Measurements from ENCODE around the gene AUTS2. TPM values are rescaled to one million over a fixed set of nuclear protein-coding genes. Genes with fewer than 3 reads are reported as not detected.
"Not testable (repeated sequence)": the region's sequence is repeated elsewhere in the genome, so short reads cannot be mapped to it uniquely, and the experiment has no call there.

Gene AUTS2
- total RNA-seq, 1 experiment from 2014 or later: 2.3 TPM

DNA sequence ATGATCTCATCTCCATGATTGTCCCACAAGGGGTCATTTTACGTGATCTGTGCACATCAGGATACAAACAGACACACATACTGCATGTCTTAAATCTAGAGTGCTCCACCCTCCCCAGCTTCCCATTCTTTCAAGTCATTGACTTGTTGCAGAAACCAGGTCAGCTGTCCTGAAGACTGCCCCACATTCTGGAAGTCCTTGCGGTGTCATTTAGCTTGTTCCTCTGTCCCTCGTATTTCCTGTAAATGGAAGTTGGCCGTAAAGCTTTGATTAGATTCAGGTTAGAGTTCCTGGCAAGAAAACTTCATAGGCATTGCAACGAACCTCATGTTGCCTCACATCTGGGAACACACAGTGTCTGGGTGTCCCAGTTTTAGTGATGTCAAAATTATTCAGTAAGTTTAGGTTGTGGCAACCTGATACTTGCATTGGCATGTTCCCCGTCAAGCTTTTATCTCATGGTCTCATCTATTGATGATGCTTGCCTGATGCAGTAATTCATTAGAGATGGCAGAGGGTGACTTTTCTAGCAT, 1116.3 kb downstream of the AUTS2 start:
- DNase-seq (ENCODE audit: low read depth): no peak
- in situ Hi-C loops (cut with HindIII; ENCODE audit: low pct_unique_long_range_greater_than_20kb, low sequenced_read_pairs): no loop called here

DNA sequence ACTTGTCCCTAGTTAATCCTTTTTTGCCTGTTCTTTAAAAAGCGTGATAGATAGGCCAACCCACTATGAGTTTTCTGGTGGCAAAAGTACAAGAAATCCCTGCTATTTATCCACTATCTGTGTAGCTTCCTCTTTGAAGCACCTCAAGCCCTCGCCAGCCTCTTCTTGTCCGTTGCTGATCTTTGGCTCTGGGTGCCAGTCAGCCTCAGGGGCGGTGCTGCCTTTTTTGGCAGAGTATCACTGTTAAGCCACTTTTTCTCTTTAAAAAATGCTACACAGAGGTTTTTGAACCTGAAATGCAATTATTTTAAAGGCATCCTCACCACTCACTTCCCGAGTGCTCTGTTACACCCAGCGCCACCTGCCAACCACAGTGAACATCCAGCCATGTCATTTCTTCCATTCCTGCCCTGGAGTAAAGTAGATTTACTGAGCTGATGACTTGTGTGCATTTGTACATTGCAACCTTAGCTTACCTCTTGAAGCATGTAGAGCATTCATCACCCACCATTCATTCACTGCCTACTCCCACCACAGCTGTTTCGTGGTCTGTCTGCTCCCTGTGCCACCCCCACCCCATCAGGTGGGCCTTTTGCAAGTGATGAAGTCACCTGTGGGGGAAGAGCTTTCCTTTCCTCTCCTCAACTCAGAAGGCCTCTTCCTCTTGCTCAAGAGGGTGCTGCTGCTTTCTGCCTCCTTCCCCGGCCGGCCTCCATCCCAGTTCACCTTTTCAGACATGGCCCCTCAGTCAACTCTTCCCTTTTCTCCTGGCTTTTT, 1119.5 kb downstream of the AUTS2 start:
- no peak for DNase-seq (ENCODE audit: low read depth)
- in situ Hi-C loops (cut with HindIII; ENCODE audit: low pct_unique_long_range_greater_than_20kb, low sequenced_read_pairs): no loop called here

DNA sequence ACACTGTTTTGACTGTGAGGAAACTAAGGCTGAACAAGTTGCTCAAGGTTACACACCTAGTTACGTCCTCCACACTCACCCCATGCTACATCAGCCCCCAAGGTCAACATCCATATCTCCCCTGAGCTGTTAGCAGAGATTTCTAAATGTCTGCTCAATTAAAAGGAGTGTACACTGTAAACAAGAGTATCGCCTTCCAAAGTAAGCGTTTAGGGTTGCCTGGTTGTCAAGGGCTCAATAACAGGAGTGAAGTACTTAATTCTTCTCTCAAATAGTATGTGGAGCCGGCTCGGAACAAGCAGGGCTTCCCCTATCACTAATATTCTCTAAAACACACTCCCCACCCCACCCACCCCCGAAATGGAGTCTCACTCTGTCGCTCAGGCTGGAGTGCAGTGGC, 1120.8 kb downstream of the AUTS2 start:
- DNase-seq (ENCODE audit: low read depth): no peak
- in situ Hi-C loops (cut with HindIII; ENCODE audit: low pct_unique_long_range_greater_than_20kb, low sequenced_read_pairs): no loop called here

DNA sequence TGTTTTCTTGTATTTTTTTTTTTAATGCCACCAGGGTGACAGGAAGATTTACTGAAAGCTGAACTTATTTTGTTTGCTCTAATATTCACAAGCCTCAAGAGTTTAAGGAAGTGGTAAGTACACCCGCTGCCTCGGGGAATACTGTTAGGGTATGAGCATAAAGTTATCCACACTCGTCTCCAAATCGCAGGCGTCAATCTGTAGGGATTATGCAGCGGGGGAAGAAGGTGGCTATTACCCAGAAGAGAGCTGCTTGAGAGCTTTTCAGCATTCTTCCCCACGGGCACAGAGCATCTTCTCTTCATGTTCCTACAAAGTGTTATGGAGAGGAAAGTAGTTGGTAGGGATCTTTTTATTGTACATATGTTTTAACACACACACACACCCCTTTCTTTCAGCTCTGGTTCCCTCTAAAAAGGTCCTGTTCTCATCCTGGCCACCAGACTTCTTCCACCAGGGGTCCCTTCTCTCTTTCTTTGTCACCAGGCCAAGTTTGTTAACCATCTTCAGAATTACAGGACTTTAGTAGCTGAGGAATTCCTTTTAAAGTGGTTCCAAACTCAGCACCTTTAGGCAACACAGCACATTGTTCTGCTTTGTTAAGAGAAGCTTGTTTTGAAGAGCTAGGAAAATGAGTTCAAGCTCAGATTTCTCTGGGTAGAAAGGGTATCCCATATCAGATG, 1122.1 kb downstream of the AUTS2 start:
- in situ Hi-C loops (cut with HindIII; ENCODE audit: low pct_unique_long_range_greater_than_20kb, low sequenced_read_pairs): no loop called here
- DNase-seq (ENCODE audit: low read depth): no peak

DNA sequence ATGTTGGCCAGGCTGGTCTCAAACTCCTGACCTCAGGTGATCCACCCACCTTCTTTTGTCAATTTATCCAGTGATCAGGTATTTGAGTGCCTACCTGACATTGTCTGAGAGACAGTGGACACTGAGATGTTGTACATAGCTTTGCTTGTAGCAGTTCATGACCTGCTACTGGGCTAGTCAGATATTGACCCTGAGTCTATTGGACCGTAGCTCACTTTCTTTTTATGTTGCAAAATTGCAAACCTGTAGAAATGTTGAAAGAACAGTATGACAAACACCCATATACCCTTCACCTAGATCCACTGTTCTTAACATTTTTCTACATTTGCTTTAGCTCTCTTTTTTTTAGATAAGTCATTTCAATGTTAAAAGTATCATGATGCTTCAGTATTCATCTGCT, 1123.2 kb downstream of the AUTS2 start:
- DNase-seq (ENCODE audit: low read depth): no peak
- in situ Hi-C loops (cut with HindIII; ENCODE audit: low pct_unique_long_range_greater_than_20kb, low sequenced_read_pairs): no loop called here

DNA sequence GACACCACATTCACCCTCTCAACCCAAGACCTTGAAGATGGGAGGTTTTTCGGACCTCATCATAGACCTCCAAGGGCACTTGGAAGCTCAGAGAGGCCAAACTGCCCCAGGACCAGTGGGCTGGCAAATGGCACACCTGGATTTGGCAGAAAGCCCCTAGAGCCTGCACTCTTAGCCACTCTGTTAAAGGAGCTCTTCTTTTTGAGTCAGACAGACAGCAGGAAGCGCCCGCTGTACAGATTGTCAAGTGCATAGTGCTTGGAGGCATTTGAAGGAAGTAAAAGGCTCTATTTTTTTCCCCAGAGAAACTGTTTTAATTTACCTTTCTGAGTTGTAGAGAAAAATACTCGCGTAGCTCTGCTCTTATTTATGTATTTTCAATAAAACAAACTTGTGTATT, 1125.1 kb downstream of the AUTS2 start:
- DNase-seq (ENCODE audit: low read depth): no peak
- in situ Hi-C loops (cut with HindIII; ENCODE audit: low pct_unique_long_range_greater_than_20kb, low sequenced_read_pairs): no loop called here

DNA sequence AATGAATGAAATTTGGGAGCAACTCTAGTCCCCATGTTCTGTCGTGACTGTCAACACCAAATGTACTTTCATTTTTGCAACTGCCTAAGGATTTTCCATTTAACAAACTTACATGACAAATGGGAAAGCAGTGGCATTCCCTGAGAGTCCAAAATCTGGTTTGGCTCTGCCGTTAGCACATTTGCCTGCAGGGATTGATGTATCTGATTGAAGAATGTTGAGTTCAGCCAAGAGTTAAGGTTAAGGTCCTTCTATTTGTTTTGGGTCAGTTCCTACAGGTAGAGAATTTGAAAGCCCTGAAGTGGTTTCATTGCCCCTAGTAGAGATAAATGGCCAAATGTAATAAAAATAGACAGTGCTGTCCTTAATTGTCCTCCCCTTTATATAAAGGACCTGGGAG, 1127.2 kb downstream of the AUTS2 start:
- in situ Hi-C loops (cut with HindIII; ENCODE audit: low pct_unique_long_range_greater_than_20kb, low sequenced_read_pairs): no loop called here

DNA sequence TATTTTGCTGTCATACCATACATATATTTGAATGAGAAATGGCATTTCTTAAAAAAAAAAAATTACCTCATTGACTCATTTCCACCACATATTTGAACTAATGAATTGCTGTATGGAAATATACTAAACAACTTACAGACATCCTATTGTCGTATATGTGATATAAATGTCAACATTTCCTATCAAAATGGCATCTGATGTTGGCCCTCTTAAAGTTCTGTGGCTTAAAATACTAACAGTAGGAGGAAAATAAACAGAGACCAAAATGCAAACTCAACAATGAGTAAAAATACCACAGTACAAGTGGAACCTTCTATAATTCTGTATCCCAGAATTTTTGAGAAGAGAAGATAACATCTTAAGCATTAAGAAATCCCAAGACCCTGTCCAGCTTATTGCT, 1128.0 kb downstream of the AUTS2 start:
- in situ Hi-C loops (cut with HindIII; ENCODE audit: low pct_unique_long_range_greater_than_20kb, low sequenced_read_pairs): no loop called here
- no peak for DNase-seq (ENCODE audit: low read depth)

More for the DNA sequence above, 1127.2 kb downstream of the AUTS2 start:
- DNase-seq (ENCODE audit: low read depth): no peak

DNA sequence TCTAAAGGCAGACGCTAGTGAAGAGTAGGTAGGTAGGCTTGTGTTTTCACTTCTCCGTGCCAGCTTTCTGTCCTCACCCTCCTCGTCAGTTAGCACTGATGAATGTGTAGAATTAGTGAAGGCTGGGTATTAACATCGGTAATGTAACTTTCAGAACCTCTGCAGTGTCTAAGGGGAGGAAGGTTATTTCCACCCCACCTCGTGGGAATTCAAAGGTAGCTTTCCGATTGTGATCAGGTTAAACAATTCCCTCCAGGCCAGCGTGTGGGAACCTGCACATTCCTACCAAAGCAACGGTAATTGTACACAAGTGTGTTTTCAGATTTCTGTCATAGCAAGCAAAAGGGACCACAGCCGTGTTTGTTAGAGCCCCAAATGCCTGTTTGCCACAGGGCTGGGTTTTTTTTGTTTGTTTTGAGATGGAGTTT, 1128.7 kb downstream of the AUTS2 start:
- in situ Hi-C loops (cut with HindIII; ENCODE audit: low pct_unique_long_range_greater_than_20kb, low sequenced_read_pairs): no loop called here
- DNase-seq (ENCODE audit: low read depth): no peak

DNA sequence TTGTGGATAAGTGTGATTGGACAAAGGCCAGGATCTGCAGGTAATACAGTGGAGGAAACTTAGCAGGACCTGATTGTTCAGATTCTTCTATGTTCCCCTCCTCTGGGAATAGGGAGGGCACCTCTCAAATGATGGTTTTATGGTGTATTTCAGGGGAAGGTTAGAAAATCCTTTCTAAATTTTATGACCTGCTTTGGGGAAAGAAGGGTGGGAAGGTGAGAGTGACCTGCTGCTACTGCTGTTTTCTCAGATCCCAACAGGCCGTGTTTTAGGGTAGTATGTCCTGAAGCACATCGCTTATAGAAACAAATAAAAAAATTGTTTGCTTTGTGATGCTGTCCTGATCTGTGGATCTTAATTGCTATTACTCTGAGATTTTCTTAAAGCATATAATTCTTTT, 1129.6 kb downstream of the AUTS2 start:
- in situ Hi-C loops (cut with HindIII; ENCODE audit: low pct_unique_long_range_greater_than_20kb, low sequenced_read_pairs): no loop called here
- DNase-seq (ENCODE audit: low read depth): no peak

DNA sequence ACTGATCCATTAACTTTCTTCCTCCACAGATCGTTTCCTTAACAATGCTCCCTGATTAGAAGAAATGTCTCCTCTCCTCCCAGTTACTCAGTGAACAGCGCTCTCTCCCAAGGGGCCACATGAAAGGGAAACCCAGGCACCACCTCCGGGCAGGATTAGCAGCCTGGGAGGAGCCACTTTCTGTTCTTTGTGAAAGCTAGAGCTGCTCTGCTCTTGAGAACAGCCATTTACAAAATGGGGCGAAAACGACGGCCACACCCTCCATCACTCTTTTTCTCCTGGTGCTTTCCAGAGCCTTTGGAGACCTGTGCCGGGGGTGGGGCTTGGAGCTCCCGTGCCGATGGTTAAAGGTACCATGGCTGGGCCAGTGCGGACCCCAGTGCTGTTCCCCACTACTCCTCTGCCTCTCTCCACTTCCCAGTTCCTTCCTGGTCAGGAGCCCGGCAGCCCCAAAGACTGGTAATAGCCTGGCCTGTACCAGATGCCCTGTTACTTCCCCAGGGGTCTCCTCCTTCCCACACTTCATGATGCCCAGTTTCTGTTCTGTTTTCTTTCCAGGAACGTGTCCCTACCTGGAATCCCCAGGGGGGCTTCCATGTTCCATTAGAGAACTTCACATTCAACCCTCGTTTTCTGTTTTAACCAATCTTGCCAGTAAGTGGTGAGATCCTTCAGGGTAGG, 1130.7 kb downstream of the AUTS2 start:
- in situ Hi-C loops (cut with HindIII; ENCODE audit: low pct_unique_long_range_greater_than_20kb, low sequenced_read_pairs): no loop called here
- no peak for DNase-seq (ENCODE audit: low read depth)

DNA sequence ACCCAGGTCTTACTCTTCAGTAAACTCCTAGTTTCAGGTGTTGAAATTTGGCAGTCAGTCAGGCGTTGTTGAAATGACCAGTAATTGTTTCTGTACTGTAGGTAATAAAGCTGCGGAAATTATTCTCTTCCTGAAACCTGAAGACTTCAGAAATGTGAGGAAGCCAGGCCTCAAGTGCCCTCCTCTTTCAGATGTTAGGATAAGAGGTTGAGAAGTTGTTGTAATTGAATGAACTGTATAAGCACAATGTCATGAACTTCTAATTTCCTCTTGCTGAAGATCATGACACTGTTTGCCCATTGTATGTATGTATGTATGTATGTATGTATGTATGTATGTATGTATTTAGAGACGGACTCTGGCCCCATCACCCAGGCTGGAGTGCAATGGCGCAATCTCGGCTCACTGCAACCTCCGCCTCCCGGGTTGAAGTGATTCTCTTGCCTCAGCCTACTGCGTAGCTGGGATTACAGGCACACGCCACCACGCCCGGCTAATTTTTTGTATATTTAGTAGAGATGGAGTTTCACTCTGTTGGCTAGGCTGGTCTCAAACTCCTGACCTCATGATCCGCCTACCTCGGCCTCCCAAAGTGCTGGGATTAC, 1131.4 kb downstream of the AUTS2 start:
- in situ Hi-C loops (cut with HindIII; ENCODE audit: low pct_unique_long_range_greater_than_20kb, low sequenced_read_pairs); DNase-seq (ENCODE audit: low read depth): not testable (repeated sequence)

DNA sequence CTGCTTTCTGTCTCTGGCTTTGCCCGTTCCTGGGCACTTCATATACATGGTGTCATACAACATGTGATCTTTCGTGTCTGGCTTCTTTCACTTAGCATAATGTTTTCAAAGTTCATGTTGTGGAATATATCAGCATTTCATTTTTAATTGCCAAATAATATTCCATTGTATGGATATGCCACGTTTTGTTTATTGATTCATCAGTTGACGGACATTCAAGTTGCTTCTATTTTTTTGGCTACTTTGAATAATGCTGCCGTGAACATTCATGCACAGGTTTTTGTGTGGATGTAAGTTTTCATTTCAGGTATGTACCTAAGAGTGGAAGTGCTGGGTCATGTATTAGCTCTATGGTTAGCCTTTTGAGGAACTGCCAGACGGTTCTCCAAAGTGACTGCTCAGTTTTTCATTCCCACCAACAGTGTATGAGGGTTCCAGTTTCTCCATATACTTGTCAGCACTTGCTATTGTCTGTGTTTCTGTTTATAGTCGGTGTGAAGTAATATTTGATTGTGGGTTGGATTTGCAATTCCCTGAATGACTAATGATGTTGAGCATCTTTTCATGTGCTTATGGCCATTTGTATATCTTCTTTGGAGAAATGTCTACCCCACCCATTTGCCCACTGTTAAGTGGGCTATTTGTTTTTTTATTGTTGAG, 1132.3 kb downstream of the AUTS2 start:
- in situ Hi-C loops (cut with HindIII; ENCODE audit: low pct_unique_long_range_greater_than_20kb, low sequenced_read_pairs): no loop called here
- DNase-seq (ENCODE audit: low read depth): no peak

DNA sequence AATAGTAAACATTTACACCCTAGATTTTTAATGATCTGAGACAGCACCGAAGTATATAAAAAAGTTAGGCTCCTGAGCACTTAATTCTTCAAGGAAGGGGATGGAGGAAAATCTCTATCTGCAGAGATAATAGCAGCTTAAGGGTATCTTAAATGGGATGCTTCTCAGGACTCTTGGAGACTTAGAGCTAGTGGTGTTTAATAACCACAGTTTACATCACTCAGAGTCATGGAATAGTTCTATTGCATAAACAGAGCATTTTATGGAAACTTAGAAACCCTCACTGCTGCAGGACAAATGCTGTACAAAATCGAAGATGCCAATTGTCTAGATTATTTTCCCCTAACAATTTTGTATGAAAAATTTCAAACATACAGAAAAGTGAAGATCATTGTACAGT, 1134.8 kb downstream of the AUTS2 start:
- in situ Hi-C loops (cut with HindIII; ENCODE audit: low pct_unique_long_range_greater_than_20kb, low sequenced_read_pairs): no loop called here
- no peak for DNase-seq (ENCODE audit: low read depth)

DNA sequence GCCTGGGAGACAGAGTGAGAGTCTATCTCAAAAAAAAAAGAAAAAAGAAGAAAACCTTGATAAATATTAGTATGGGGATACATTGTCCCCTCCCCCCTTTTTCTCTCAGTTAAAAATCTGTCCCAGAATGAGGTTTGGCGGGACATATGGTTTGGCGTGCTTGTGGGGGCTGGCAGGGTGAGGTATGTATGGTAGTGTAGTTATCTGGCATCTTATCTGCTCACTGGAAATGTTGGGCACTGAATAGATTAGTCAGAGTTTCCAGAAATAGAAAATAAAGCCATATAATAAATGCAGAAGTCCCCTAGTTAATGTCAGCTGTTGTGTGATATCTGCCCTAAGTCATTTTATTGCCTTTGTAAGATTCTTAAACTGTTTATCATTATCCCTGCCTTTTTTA, 1136.1 kb downstream of the AUTS2 start:
- in situ Hi-C loops (cut with HindIII; ENCODE audit: low pct_unique_long_range_greater_than_20kb, low sequenced_read_pairs): no loop called here
- no peak for DNase-seq (ENCODE audit: low read depth)

DNA sequence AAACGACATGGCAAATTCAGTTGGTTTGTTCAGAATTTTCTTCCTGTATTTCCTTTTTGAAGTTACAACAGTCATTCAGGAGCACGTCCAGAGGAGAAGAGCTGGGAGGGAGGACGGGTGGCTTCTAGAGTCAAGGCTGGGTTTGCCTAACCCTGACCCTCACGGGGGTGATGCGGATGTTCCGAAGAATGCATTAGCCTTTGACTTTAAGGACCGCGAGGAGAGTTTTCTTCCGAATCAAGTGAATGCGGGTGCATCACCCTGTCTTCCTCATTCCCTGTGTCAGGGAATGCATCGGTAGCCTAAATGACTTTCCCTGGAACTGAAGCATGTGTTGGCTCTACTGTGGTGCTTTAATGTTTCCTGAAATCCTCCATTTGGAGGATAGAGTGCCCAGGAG, 1137.0 kb downstream of the AUTS2 start:
- no peak for DNase-seq (ENCODE audit: low read depth)
- in situ Hi-C loops (cut with HindIII; ENCODE audit: low pct_unique_long_range_greater_than_20kb, low sequenced_read_pairs): no loop called here

DNA sequence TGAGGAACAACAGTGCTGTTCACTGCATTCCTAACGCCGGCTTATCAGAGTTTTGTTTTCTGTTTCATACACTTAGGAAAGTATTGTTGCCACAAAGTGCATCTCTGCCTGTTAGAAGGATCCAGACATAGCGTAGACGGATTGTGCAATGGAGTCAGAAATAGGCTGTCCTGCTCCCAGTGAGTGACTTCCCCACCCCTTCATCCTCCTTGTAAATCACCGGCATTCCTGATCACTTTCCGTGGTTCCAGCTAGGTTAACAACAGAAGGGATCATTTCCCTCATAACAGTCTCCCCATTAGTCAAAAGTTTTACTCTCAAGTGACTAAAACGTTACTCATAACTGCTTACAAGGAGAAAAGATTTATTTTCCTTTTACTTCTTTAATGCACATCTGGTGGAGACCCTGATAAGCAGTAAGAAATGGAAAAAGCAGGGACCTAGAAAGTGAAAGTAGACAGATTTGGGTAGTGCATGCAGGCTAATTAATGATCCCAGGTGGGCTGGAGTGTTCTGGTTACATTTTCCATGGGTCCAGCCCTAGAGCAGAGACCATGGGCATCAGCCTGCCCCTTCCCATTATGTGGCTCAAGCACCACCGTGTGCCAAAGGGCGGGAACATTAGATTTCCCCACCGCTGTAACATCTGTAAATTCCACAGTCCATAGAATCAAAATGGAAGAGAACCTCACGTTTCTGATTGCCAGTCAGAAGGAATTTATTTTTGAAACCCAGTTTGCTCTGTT, 1138.6 kb downstream of the AUTS2 start:
- in situ Hi-C loops (cut with HindIII; ENCODE audit: low pct_unique_long_range_greater_than_20kb, low sequenced_read_pairs): no loop called here

More for the DNA sequence above, 1138.6 kb downstream of the AUTS2 start:
- peak; percentile 44 for DNase-seq (ENCODE audit: low read depth)
